Left lung (tissue), 14 donors: ENCODE measurements around the gene PWWP2B. TPM values are rescaled to one million over a fixed set of nuclear protein-coding genes. Genes with fewer than 3 reads are reported as not detected.
A peak's percentile ranks its signal among the peaks of the same experiment; 100 is the strongest.

Source experiments
- ATAC-seq: fragments of 200-7000 bp; cut with Tn5 transposase; one replicate; pipeline ENCODE4 v1.9.1; 2020; ENCODE audit warnings: moderate library complexity
- DNase-seq, 4 donors: peaks; one replicate each; pipeline ENCODE4 v3.0.0-alpha.2; 2013 to 2020
- H3K27ac ChIP-seq, 2 donors: fragments of 200-600 bp; sonication (generic) in 1 of 2; one replicate each; pipeline versions ENCODE4 v1.5.0 to v1.8.0; 2020 to 2021
- H3K27me3 ChIP-seq, 2 donors: fragments of 200-600 bp; sonication (generic) in 1 of 2; one replicate each; pipeline versions ENCODE4 v1.5.0 to v1.8.0; 2020 to 2021
- H3K36me3 ChIP-seq, 2 donors: fragments of 200-600 bp; sonication (generic) in 1 of 2; one replicate each; pipeline versions ENCODE4 v1.5.0 to v1.8.0; 2020 to 2021
- H3K4me1 ChIP-seq, 2 donors: fragments of 200-600 bp; one replicate each; pipeline ENCODE4 v1.8.0; 2021
- H3K4me3 ChIP-seq, 2 donors: fragments of 200-600 bp; sonication (generic) in 1 of 2; one replicate each; pipeline versions ENCODE4 v1.5.0 to v1.8.0; 2020 to 2021; ENCODE audit warnings: mild to moderate bottlenecking in 1 of 2
- H3K9me3 ChIP-seq, 2 donors: fragments of 200-600 bp; sonication (generic) in 1 of 2; one replicate each; pipeline versions ENCODE4 v1.5.0 to v1.8.0; 2020 to 2021
- CTCF ChIP-seq, 2 donors: fragments of 200-600 bp; sonication (generic) in 1 of 2; IDR thresholded peaks; one replicate each; pipeline versions ENCODE4 v1.5.0 to v1.8.0; 2021; ENCODE audit warnings: antibody characterized with exemption in 2 of 2
- intact Hi-C, 2 donors: fragments of 100-400 bp; cut with DNase I; formaldehyde crosslinking; loops; one replicate each; pipeline versions ENCODE4 v1.11.2 to v1.14.2; 2022
- long read RNA-seq, 12 donors: library from polyadenylated mRNA in 2 of 12; unstranded in 2 of 12; transcript quantifications; one replicate each; pipeline ENCODE4 v2.0.0 and lab custom pipeline, GENCODE V29; 2019 to 2026
- polyA plus RNA-seq, 6 donors: library from polyadenylated mRNA; unstranded; fragments of 120-200 nt; gene quantifications; one replicate each; pipeline ENCODE4 v1.2.1, GENCODE V29; 2013; ENCODE audit not compliant: insufficient read length in 6 of 6
- total RNA-seq, 2 donors: library from RNA; stranded (reverse); fragmentation: NEBNext Ultra II Directional; extraction: Animal tissue kit (Norgen Biotek cat#: 25700); gene quantifications; one replicate each; pipeline ENCODE4 v1.2.1, GENCODE V29; 2021
- donor health status: DM: no; HTN: yes; CAD: no.
- donor health status: DM: no; HTN: no; CAD: no.

Gene PWWP2B
- total RNA-seq = 10 to 100 TPM; 21.4 to 23.2 TPM
- 10 to 100 TPM in 3 of 6 donors, 1 to 10 TPM in 3; 8.4 to 13.3 (median 10.3) TPM for polyA plus RNA-seq
- long read RNA-seq, donor 1, transcript PWWP2B-201 (3 exons, 2,651 nt) = major isoform, 6 of 7 reads
- long read RNA-seq, donor 1, partial matches to known transcripts = 0 of 7 reads
- long read RNA-seq, donor 1, other reads (novel, unspliced or antisense) = 0 of 7 reads
- long read RNA-seq, donor 2, partial matches to known transcripts = 0 of 5 reads
- long read RNA-seq, donor 2, other reads (novel, unspliced or antisense) = 0 of 5 reads
- long read RNA-seq, donor 3, partial matches to known transcripts = 0 of 2 reads
- long read RNA-seq, donor 3, other reads (novel, unspliced or antisense) = 0 of 2 reads
- long read RNA-seq, donor 4, partial matches to known transcripts = 0 of 3 reads
- long read RNA-seq, donor 4, other reads (novel, unspliced or antisense) = 3 of 3 reads
- long read RNA-seq, donor 5, transcript PWWP2B-201 (3 exons, 2,651 nt) = major isoform, 6 of 18 reads
- long read RNA-seq, donor 5, partial matches to known transcripts = 12 of 18 reads
- long read RNA-seq, donor 5, other reads (novel, unspliced or antisense) = 0 of 18 reads
- long read RNA-seq, donor 6, partial matches to known transcripts = 11 of 15 reads
- long read RNA-seq, donor 6, other reads (novel, unspliced or antisense) = 0 of 15 reads
- long read RNA-seq, donor 7, partial matches to known transcripts = 0 of 3 reads
- long read RNA-seq, donor 7, other reads (novel, unspliced or antisense) = 0 of 3 reads
- long read RNA-seq, donor 8, transcript PWWP2B-201 (3 exons, 2,651 nt) = major isoform, 9 of 16 reads
- long read RNA-seq, donor 8, partial matches to known transcripts = 6 of 16 reads
- long read RNA-seq, donor 8, other reads (novel, unspliced or antisense) = 0 of 16 reads
- long read RNA-seq, donor 9 = 0 reads
- long read RNA-seq, donor 10, partial matches to known transcripts = 1 of 4 reads
- long read RNA-seq, donor 10, other reads (novel, unspliced or antisense) = 3 of 4 reads
- long read RNA-seq, donor 11, partial matches to known transcripts = 10 of 14 reads
- long read RNA-seq, donor 11, other reads (novel, unspliced or antisense) = 0 of 14 reads
- long read RNA-seq, donor 12, transcript PWWP2B-201 (3 exons, 2,651 nt) = major isoform, 5 of 16 reads
- long read RNA-seq, donor 12, partial matches to known transcripts = 9 of 16 reads
- long read RNA-seq, donor 12, other reads (novel, unspliced or antisense) = 0 of 16 reads

- no peaks in the 10 kb centered on the region for H3K36me3 ChIP-seq
- peaks cover 27 to 62% of the 10 kb centered on the region in 2 donors for H3K4me1 ChIP-seq
- DNase-seq (peak in 1 of 4 donors; percentile 93), ATAC-seq (peak; percentile 7)
- no peak for TF ChIP-seq CTCF (IDR thresholded peaks at IDR 0.05)
- intact Hi-C loops = no loop called here
- no peaks in the 10 kb centered on the region for H3K9me3 ChIP-seq
- peak within 1 kb of the TSS; percentile 88 to 92 for H3K27ac ChIP-seq
- H3K4me3 ChIP-seq = peak within 1 kb of the TSS; percentile 64 to 72
- no peaks in the 10 kb centered on the region for H3K27me3 ChIP-seq
Observed at GRCh38 chr10:132397036-132397541, at the start of gene PWWP2B. PWWP2B (plus strand) TSS chr10:132397200; CDS start chr10:132397227, 27 bp downstream.

GRCh38 chr10:132347211-132347930, 49.6 kb upstream of the PWWP2B start:
- DNase-seq (peak in 1 of 4 donors; percentile 24), ATAC-seq (no peak)
- intact Hi-C loops = loop anchor here in 1 of 2 donors (10.0 kb wide), 1 partner anchor 123 kb away; no protein-coding TSS in a partner anchor

GRCh38 chr10:132347931-132348267, 49.1 kb upstream of the PWWP2B start:
- no peak for TF ChIP-seq CTCF (IDR thresholded peaks at IDR 0.05)
- intact Hi-C loops = loop anchor here in 1 of 2 donors (10.0 kb wide), 1 partner anchor 123 kb away; no protein-coding TSS in a partner anchor
- no peak overlapping the region for H3K4me3 ChIP-seq
- ATAC-seq (no peak), DNase-seq (peak in 1 of 4 donors; percentile 27)
- H3K27ac ChIP-seq = no peak overlapping the region
- peaks cover 0 to 34% of the 10 kb centered on the region in 2 donors for H3K36me3 ChIP-seq
- H3K27me3 ChIP-seq = no peaks in the 10 kb centered on the region
- H3K9me3 ChIP-seq = no peaks in the 10 kb centered on the region
- H3K4me1 ChIP-seq = no peaks in the 10 kb centered on the region

More at GRCh38 chr10:132347211-132347930, 49.6 kb upstream of the PWWP2B start:
- no peaks in the 10 kb centered on the region for H3K4me1 ChIP-seq
- no peak overlapping the region for H3K27ac ChIP-seq
- no peak for TF ChIP-seq CTCF (IDR thresholded peaks at IDR 0.05)
- H3K4me3 ChIP-seq = no peak overlapping the region
- H3K9me3 ChIP-seq = no peaks in the 10 kb centered on the region
- H3K36me3 ChIP-seq = peaks cover 0 to 39% of the 10 kb centered on the region in 2 donors
- no peaks in the 10 kb centered on the region for H3K27me3 ChIP-seq

GRCh38 chr10:132349766-132350165, 47.2 kb upstream of the PWWP2B start:
- no peak for TF ChIP-seq CTCF (IDR thresholded peaks at IDR 0.05)
- no peak overlapping the region for H3K27ac ChIP-seq
- DNase-seq = peak in 1 of 4 donors; percentile 20
- H3K9me3 ChIP-seq = no peaks in the 10 kb centered on the region
- H3K4me1 ChIP-seq = no peaks in the 10 kb centered on the region
- ATAC-seq = no peak
- H3K4me3 ChIP-seq = no peak overlapping the region
- peaks cover 0 to 39% of the 10 kb centered on the region in 2 donors for H3K36me3 ChIP-seq
- H3K27me3 ChIP-seq = no peaks in the 10 kb centered on the region
- intact Hi-C loops = loop anchor here (5.0 to 10.0 kb wide), 2 partner anchors 125 to 127 kb away; no protein-coding TSS in a partner anchor
